GM19099 (cell line): ENCODE data around the gene MCOLN1.

Experiments used
- POLR2A ChIP-seq: IDR thresholded peaks from 3 replicates; pipeline ENCODE4 v1.6.1; 2011; ENCODE audit warnings: low read depth; ENCODE audit not compliant: insufficient read length; ENCODE audit errors: extremely low read depth

MCOLN1 gene

GRCh38 chr19:7541828-7542443 lies 19.5 kb downstream of the MCOLN1 start:
- no peak for TF ChIP-seq POLR2A

GRCh38 chr19:7542556-7543348 lies 20.3 kb downstream of the MCOLN1 start:
- no peak for TF ChIP-seq POLR2A

- no peak for TF ChIP-seq POLR2A
Measured at GRCh38 chr19:7544626-7545025, 22.2 kb downstream of the MCOLN1 start.

DNA sequence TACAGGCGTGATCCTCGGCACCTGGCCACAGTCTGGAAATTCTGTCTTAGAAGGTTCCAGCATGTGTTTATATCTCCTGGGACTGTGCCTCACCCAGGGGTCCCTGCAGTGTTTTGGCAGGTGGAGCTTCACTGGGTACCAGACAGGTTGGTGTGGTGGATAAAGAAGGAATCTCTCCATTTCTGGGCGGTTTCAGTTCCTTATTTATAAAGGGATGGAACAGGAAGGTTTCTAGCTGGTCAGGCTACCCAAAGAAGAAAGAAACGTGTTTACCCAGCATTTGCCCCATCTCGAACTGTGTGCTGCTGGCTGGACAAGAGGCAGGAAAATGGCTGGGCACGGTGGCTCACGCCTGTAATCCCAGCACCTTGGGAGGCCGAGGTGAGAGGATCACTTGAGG lies 22.9 kb downstream of the MCOLN1 start:
- no peak for TF ChIP-seq POLR2A

DNA sequence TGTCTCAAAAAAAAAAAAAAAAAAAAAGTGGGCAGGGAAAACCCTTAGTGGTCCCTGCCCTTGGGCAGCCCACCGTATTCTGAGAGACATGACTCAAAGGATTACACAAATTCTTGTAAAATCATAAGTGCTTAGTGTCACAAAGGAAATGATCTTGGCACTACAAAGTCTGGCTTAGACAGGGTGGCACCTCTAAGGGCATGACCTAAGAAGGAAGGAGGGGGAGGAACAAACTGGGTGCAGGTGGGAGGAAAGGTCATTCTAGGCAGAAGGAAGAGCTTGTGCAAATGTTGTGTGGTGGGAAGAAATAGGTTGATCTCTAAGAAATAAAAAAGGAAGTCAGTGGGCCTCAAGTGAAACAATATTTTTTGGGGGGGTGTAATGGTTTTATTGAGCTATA lies 23.5 kb downstream of the MCOLN1 start:
- TF ChIP-seq POLR2A, result no peak

- TF ChIP-seq POLR2A, result no peak
Measured at GRCh38 chr19:7547159-7547558, 24.7 kb downstream of the MCOLN1 start.

- no peak for TF ChIP-seq POLR2A
Measured at GRCh38 chr19:7549429-7550148, 27.2 kb downstream of the MCOLN1 start.

DNA sequence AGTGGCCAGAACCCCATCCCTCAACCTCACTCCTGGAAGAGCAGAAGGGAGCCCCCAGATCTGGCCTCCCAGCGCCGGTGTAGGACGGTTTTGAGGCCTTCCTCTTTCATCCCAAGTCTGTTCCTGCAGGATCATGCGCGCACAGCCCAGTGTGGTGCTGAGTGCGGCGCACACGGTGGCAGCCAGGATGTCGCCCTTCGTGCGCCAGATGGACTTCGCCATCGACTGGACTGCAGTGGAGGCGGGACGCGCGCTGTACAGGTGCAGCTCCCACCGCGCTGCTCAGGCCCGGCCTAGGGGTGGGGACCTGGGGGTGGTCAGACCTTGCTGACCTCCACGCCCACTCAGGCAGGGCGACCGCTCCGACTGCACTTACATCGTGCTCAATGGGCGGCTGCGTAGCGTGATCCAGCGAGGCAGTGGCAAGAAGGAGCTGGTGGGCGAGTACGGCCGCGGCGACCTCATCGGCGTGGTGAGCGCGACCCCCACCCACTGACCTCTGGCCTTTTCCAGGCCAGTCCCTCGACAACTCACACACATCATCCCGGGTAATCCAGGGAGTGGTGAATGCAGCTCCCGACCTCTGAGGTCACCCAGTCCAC lies 27.8 kb downstream of the MCOLN1 start:
- TF ChIP-seq POLR2A, result no peak

DNA sequence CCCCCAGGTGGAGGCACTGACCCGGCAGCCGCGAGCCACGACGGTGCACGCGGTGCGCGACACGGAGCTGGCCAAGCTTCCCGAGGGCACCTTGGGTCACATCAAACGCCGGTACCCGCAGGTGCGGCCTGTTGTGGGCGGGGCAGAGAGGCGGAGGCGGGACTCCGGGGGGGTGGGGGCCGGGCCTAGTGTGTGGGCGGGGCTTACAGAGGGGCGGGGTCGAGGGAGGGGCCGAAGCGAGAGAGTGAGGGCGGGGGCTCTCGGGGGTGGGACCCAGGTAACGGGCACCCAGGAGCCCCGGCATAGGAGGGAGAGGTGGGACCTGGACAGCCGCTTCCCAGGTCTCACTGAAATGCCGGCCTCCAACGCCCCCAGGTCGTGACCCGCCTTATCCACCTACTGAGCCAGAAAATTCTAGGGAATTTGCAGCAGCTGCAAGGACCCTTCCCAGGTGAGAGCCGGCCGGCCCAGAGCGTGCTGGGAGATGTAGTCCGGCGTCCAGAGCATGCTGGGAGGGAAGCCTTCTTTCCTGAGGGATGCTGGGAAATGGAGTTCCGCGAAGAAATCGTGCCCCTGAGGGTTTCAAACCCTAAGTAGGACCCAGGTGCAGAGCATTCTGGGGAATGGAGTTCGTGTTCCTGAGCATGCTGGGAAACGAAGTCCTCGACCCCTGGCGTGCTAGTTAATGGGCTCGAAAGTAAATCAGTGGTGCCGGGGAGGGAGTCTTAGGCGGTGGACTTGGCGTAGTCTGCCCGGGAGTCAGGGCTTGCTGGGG lies 28.8 kb downstream of the MCOLN1 start:
- TF ChIP-seq POLR2A, result no peak

DNA sequence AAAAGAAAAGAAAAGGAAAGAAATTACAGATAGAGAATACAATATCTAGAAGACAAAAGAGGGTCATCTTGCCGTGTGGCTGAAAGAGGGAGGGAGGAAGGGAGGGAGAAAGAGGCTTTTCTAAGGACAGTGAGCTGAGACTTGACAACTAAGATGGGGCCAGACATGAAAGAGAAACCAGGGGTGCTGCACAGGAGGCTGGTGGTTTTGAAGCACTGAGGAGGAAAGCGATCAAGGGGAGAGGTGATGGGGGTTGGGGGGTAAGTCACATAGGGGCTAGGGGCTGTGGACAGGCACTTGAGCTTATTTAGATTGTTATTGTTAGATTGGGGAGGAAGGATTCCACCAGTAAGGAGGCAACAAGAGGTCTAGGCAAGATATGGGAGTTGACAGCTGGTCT lies 30.4 kb downstream of the MCOLN1 start:
- TF ChIP-seq POLR2A, result no peak

GRCh38 chr19:7554565-7554964 lies 32.1 kb downstream of the MCOLN1 start:
- no peak for TF ChIP-seq POLR2A

DNA sequence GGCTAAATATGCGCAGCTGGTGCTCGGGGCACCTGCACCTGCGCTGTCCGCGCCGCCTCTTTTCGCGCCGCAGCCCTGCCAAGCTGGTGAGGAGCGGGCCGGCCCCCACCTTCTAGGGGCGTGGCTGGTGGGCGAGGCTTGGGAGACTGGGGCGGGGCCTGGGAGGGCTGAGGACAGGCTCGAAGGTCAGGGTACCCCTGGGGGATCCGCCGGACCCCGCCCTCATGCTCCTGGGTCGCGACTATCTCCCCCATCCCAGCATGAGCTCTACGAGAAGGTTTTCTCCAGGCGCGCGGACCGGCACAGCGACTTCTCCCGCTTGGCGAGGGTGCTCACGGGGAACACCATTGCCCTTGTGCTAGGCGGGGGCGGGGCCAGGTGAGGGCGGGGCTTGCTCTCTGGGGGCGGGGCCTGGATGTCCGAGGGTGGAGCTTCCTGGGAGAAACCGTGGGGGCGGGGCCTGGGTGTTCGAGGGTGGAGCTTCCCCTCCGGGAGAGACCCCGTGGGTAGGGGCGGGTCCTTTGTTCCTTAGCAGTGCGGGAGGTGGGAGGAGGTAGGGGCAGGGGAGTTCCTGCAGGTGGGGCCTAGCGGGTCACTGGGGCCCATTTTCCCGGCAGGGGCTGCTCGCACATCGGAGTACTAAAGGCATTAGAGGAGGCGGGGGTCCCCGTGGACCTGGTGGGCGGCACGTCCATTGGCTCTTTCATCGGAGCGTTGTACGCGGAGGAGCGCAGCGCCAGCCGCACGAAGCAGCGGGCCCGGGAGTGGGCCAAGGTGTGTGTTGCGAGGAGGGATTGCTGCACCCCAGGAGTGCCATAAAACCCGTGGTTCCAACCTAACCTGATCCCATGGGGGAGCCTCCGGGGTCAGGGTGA lies 32.8 kb downstream of the MCOLN1 start:
- TF ChIP-seq POLR2A, result no peak

GRCh38 chr19:7556696-7557315 lies 34.4 kb downstream of the MCOLN1 start:
- no peak for TF ChIP-seq POLR2A
